Central memory CD4-positive, alpha-beta T cell (primary cell): ENCODE data around the gene ZFAND4.
A peak's percentile ranks its signal among the peaks of the same experiment; 100 is the strongest.
"Not testable (repeated sequence)": the region's sequence is repeated elsewhere in the genome, so short reads cannot be mapped to it uniquely, and the experiment has no call there.

Source experiments
- DNase-seq: peaks from one replicate; pipeline ENCODE4 v3.0.0; 2022

The ZFAND4 gene

DNA sequence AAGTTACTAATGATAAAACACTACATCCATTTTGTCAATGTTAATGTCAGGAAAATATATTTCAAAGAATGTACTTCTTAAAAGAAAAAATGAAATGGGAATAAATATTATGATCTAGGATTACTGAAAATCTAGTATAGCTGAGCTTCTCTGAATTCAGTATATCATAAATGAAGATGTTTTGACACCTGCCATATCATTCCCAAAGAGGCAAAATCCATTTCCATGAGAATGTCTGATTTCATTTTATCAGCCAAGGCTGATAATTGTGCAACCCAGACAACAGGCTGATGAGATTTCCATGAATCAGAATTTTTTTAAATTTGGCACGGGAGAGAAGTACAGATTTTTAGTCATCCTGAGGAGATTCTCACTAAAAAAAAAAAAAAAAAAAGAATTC, 32.5 kb downstream of the ZFAND4 start:
- no peak for DNase-seq

DNA sequence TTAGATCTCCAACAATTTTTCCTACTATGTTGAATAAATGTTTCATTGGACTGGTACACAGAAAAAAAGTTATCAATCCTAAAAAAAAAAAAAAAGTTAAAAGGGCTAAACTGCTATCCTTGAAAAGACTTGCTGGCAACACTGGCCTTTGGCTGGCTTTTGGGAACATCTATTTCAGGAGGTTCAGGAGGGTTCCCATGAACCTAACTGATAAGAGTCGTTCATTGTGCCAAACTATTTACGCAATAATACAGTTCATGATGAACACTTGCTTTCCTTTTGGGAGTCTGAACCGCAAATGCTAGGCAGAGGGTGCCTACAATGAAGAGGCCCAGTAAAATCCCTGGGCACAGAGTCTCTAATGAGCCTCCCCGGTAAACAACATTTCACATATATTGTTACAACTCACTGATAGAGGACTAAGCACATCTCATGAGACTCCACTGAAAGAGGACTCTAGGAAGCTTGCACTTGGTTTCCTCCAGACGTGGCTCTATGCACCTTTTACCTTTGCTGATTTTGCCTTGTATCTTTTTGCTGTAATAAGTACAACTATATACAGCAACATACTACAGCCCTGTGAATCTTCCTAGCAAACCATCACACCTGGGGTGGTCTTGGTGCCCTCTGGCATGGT, 45.0 kb downstream of the ZFAND4 start:
- no peak for DNase-seq

DNA sequence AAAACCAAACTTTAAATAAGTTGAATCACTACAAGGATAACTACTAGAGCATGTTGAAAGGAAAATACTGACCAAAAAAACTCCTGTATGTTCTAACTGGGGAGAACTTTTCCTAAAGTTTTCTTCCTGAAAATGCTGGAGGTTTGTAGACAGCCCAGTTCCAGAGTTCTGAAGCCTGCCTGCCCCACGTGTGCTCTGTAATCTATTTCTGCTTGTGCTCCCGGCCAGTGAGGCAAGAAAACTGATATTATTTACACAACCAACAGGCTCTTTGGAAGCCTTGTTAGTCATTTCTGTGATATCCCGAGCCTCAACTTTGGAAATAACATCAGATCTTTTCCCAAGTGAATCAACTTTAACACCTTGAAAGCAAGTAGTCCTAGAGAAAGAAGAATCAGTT, 46.7 kb downstream of the ZFAND4 start:
- DNase-seq = no peak

DNA sequence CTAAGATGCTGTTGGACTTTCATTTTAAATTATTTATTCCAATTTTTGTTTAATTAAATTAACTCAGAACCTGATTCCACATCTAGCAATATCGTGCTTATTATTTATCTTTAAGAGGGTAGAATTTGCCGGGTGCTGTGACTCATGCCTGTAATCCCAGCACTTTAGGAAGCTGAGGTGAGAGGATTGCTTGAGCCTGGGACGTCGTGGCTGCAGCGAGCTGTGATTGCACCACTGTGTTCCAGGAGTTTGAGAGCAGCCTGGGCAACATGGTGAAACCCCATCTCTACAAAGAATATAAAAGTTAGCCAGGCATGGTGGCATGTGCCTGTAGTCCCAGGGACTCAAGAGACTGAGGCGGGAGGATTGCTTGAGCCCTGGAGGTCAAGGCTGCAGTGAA, 47.8 kb downstream of the ZFAND4 start:
- no peak for DNase-seq

DNA sequence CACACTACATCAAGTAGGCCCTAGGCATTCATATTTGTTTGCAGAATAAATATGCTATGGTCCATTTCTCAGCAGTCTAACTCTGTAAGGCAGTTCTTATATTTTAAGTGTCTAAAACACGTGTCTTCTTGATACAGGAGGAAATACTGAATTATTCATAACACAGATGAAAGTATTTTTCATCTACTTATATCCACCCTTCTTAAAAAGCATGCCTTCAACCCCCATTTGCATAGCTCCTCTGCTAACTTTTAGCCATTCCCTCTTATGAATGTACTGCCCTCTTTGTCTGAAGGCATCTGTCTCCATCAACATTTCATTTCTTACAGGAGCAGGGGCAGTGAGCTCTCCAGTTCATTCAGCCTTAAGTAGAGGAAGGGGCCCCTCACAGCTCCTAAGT, 57.7 kb downstream of the ZFAND4 start:
- DNase-seq = no peak

DNA sequence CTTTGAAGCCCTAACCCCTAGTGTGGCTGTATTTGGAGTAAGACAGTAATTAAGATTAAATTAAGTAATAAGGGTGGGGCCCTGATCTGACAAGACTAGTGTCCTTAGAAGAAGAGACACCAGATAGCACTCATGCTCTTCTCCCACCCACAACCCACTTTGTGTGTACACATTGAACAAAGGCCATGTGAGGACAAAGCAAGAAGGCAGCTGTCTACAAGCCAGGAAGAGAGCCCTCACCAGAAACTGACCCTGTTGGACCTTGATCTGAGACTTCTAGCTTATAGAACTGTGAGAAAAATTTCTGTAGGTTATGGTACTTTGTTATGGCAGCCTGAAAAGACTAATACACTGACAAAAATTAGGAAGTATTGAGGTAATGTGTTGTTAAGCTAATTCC, 59.8 kb downstream of the ZFAND4 start:
- DNase-seq = no peak

DNA sequence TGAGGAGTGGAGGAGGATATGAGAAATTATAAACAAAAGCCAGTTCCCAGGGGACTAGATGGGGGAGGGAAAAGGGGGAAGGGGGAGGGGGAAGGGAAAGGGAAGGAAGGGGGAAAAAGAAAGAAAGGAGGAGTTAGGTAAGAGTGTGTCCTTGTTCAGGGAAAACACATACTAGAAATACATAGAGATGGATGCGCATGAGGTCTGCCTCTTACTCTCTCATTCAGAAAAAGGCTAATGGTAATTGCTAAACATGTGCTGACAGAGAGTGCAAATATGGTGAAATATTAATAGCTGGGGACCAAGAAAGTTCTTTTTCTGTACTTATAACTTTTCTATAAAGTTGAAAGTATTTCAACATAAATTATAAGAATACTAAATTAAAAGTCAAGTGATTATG, 64.5 kb downstream of the ZFAND4 start:
- DNase-seq = no peak

DNA sequence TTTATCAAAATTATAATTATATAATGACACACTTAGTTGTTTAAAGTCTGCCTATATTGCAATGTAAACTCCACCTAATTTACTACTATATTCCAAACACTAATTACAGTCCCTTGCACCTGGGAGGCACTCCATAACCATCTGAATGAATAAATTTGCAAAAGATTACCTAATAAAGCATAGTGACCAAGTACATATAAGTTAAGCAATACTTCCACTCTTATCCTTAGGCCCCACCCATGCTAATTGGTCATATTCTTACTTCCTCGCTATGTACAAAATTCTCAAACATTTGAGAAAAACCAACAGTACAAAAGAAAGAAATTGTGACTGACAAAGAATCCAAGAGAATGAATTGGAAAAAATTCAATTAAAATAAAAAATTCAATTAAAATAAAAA, 65.3 kb downstream of the ZFAND4 start:
- no peak for DNase-seq

DNA sequence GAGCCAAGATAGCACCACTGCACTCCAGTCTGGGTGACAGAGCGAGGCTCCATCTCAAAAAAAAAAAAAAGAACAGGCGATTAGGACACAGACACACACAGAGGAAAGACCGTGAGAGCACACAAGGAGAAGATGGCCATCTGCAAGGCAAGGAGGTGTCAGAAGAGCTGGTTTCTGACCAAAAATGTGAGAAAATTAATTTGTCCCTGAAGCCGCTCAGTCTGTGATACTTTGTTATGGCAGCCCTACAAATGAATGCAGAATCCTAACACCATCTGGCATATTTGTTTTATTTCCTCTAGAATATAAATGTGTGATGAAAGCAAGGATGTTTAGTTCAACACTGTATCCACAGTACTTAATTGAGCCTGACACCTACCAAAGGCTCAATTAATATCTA, 69.7 kb downstream of the ZFAND4 start:
- no peak for DNase-seq

DNA sequence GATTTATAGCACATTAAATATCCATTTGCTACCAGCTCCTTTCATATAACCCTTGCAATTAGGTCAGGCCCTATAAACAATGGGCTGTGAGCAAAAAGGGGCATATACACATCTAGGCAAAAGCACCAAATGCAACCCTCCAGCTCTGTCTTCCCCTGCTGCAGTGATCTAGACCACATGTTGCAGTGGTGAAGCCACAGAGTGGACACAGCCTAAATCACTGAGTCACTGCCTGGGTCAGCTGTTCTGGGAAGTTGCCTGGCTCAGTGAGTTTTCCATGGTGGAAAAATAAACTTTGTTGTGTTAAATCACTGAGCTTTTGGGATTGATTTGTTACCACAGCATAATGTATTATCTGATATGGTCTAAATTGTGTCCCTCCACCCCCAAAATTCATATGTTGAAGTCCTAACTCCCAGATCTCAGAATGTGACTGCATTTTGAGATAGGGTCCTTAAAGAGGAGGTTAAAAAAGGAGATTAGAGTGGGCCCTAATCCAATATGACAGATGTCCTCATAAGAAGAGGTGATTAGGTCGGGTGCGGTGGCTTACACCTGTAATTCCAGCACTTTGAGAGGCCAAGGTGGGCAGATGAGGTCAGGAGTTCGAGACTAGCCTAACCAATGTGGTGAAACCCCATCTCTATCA, 70.4 kb downstream of the ZFAND4 start:
- no peak for DNase-seq

DNA sequence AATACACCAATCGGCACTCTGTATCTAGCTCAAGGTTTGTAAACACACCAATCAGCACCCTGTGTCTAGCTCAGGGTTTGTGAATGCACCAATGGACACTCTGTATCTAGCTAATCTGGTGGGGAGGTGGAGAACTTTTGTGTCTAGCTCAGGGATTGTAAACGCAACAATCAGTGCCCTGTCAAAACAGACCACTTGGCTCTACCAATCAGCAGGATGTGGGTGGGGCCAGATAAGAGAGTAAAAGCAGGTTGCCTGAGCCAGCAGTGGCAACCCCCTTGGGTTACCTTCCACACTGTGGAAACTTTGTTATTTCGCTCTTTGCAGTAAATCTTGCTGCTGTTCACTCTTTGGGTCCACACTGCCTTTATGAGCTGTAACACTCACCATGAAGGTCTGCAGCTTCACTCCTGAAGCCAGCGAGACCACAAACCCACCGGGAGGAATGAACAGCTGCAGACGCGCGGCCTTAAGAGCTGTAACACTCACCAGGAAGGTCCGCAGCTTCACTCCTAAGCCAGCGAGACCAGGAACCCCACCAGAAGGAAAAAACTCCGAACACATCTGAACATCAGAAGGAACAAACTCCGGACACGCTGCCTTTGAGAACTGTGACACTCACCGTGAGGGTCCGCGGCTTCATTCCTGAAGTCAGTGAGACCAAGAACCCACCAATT, 71.2 kb downstream of the ZFAND4 start:
- DNase-seq = not testable (repeated sequence)

DNA sequence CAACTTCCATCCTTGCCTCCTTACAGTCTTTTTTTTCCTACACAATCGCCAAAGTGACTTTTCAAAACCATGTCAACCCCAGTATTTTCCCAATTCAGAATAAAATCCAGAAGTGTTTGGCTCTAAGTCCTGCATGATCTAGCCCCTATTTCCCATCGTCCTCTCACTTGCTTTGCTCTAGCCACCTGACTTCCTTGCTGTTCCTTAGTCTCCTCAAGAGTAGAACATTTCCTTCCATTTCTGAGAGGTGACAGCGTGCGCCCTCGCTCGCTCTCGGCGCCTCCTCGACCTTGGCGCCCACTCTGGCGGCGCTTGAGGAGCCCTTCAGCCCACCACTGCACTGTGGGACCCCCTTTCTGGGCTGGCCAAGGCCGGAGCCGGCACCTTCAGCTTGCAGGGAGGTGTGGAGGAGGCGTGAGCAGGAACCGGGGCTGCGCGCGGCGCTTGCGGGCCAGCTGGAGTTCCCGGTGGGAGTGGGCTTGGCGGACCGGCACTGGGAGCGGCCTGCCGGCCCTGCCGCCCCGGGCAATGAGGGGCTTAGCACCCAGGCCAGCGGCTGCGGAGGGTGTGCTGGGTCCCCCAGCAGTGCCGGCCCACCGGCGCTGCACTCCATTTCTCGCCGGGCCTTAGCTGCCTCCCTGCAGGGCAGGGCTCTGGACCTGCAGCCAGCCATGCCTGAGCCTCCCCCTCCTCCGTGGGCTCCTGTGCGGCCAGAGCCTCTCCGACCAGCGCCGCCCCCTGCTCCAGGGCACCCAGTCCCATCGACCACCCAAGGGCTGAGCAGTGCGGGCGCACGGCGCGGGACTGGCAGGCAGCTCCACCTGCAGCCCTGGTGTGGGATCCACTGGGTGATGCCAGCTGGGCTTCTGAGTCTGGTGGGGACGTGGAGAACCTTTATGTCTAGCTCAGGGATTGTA, 72.0 kb downstream of the ZFAND4 start:
- not testable (repeated sequence) for DNase-seq

DNA sequence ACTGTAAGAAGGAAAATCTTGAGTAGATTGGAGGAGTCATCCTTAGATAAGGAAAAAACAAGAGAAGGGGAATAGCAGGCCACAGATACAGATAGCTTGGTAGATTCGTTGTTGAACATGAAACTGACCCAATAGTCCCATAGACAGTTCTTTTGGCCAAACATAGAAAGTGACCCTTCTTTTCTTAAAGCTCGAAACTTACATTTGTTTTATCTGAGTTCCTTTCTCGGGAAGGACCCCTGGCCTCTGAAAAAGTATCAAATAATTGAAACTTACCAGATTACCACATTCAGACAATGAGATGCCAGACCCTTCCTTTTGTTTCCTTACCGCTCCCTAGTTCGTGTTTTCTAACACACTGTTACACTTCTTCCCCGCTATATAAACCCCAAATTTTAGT, 72.9 kb downstream of the ZFAND4 start:
- DNase-seq = no peak

DNA sequence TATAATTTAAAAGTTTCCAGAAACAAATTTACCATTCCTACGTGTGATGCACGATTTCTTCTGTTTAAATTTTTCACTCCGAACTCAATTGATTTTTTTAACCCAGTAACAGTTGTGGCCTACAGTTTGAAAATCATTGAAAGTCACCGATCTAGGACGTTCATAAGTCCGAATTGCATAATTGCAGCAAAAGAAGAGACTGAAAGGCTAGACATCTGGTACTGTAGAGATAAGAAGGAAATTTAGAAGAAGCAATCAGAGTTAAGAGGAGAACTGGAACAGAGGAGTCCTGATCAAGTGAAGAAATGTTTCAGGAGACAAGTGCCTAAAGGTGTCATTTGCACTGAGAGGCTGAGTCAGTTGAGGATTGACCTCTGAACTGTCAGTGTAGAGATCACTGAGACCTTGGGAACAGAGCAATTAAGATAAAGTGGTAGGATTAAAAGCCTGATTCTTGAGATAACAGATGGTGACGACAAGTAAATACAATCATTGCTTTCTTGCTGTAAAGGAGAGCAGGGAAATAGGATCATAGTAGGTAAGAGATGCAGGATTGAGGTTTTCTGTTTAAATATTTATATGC, 73.5 kb downstream of the ZFAND4 start:
- no peak for DNase-seq

DNA sequence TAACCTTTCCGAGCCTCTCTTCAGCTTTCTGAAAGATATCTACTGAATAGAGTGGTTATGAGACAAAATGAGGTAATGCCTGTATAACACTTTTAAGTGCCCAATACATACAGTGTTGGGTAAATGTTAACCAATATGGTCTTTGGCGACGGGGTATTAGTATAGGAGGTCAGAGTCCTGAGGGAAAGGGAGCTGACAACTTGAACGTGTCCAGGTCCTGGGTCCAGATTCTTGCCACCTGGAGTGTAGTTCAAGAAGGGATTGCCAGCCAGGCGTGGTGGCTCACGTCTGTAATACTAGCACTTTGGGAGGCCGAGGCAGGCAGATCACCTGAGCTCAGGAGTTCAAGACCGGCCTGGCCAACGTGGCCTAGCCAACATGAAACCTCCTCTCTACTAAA, 76.0 kb downstream of the ZFAND4 start:
- DNase-seq = no peak

DNA sequence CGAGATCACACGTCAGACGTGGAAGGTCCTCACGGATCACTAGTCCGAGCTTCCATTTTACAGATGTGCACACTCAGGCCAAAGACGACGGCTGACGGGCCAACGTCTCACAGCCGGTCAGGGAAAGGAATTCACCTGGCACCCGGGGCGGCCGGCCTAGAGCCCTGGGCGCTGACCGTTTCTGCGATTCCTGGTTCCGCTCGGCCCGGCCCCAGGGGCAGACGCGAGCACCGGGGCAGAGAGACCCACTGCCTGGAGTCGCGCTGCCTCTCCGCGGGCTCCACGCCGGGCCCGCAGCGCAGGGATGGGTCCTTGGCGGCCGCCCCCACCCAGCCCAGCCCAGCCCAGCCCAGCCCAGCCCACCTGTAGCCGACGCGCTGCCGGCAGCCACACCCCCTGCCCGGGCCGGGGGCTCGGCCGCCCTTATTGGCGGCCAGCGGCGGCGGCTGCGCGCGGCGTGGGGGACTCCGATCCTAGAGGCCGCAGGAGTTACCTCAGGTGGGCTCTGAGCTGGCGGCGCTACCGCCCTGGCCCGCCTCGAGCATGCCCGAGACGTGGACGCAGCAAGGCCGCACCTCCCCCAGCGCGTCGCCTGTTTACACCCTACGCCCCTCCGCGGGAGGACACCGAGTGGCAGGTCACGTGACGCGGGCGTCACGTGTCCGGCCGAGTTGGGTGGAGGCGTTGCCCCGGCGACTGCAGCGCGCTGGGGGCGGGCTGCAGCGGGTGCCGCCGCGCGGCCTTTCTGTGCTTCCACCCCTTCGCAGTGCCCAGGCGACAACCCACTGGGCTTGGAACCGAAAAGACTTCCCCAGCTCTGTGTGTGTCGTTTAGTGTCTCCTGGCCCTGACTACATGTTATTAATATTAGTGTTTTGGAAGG, 78.1 kb downstream of the ZFAND4 start:
- peak; percentile 87 for DNase-seq

DNA sequence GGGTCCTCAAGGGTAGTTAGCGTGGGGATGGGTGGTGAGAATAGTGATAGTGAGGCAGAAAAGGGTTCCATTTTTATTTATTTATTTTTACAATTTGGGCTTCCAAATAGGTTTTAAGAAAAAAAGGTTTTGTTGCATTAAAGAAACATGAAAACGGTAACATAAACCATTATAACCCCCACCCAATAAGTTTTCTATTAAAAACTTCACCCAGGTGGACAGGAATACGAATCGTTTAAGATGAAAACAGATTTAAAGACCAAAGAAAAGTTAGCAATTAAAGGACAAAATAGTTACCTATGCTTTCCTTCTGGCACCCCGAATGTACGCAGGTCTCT, 78.7 kb downstream of the ZFAND4 start:
- no peak for DNase-seq

DNA sequence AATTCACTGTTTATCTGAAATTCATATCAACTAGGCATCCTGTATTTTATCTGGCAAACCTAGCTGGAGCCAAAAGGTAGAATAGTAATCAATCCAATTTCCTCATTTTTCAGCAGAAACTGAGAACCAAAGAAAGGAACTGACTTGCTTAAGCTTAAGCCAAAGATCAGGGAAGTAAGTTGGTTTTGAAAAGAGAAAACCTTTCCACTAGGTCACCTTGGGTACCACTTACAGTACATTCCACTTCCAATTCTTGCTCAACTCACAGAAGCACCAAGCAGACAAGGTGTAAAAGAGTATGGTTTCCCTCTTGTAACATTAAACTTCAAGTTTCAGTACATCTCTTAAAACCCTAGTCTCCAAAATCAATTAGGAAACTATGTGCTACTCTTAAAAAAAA, 79.6 kb downstream of the ZFAND4 start:
- DNase-seq = no peak

DNA sequence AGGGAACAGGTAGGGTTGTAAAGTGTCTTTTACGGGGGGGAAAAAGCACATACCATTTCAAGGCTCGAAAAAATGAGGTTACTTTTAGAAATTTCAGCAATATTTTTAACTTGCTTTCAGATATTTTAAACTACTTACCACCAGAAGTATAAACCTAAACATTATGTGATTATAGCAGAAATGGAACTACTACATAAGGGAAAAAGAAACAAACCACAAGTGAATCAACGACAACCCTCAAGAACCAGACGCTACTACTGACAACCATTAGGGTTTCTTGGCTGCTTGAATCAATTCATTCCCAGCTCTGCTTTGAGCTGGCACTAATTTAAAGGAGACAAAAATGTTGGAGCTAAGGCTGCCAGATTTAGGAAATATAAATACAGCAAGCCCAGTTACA, 80.1 kb downstream of the ZFAND4 start:
- no peak for DNase-seq

DNA sequence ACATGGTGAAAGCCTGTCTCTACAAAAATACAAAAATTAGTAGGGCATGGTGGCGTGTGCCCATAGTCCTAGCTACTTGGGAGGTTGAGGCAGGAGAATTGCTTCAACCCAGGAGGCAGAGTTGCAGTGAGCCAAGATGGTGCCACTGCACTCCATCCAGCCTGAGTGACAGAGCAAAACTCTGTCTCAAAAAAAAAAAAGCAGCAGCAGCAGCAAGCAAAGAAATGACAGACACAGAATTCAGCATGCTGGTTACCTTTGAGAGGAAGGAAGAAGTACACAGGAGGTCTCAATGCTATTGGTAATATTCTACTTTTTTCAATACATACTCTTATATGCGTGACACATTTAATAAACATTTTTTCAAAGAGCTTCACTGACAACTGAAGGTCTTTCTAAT, 81.3 kb downstream of the ZFAND4 start:
- no peak for DNase-seq

DNA sequence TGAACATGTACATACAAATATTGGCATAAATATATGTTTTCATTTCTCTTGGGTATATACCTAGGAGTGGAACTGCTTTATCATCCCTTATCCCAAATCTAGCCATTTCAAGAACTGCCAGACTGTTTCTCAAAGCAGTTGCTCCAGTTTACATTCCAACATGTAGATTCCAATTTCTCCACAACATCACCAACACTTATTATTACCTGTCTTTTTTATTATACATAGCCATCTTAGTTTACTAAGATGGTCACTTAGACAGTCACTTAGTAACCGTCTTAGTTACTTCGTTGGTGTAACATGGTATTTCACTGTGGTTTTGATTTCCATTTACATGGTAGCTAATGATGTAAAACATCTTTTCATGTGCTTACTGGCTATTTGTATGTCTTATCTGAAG, 82.7 kb downstream of the ZFAND4 start:
- DNase-seq = no peak

DNA sequence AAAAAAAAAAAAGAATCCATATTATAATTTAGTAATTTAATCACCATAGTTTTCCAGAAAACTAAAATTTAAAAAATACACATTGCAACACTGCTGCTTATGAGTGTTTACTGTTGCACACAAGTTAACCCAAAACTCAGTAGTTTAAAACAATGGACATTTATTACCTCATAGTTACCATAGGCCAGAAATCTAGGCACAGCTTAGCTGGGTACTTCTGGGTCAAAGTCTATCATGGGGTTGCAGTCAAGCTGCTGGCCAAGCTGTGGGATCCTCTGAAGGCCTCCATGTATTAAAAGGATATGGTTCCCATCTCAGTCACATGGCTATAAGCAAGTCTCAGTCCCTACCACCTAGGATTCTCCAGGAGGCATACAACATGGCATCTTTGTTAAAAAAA, 83.6 kb downstream of the ZFAND4 start:
- DNase-seq = no peak
